ENCODE measurements around the gene PPP4R1.

GRCh38 chr18:9613550-9614400 is 584 bp downstream of the PPP4R1 start:
- TF ChIP-seq POLR2A (IDR thresholded peaks at IDR 0.05; ENCODE audit: borderline replicate concordance, extremely low read depth, insufficient read depth, insufficient read length) (no peak), YY1 (IDR thresholded peaks at IDR 0.05; ENCODE audit: extremely low read depth, insufficient replicate concordance, low read depth, low read length) (no peak), FOSL1 (IDR thresholded peaks at IDR 0.05; ENCODE audit: low read depth) (no peak), MAX (IDR thresholded peaks at IDR 0.05) (no peak)

Measured in HCT116 (cell line).